Left ventricle myocardium inferior (tissue), 1 donor: ENCODE data around the gene VCP. TPM values are rescaled to one million over a fixed set of nuclear protein-coding genes. Genes with fewer than 3 reads are reported as not detected.

Source experiments
- DNase-seq: peaks from one replicate; pipeline ENCODE4 v3.0.0-alpha.2; 2020
- H3K27ac ChIP-seq: fragments of 200-600 bp; replicated peaks from 2 replicates; pipeline ENCODE4 v1.8.0; 2021
- H3K27me3 ChIP-seq: fragments of 200-600 bp; 2 replicates; pipeline ENCODE4 v1.8.0; 2021; ENCODE audit warnings: low read depth
- H3K36me3 ChIP-seq: fragments of 200-600 bp; 2 replicates; pipeline ENCODE4 v1.8.0; 2021
- H3K4me1 ChIP-seq: fragments of 200-600 bp; 2 replicates; pipeline ENCODE4 v1.8.0; 2021
- H3K4me3 ChIP-seq: fragments of 200-600 bp; 2 replicates; pipeline ENCODE4 v1.8.0; 2021; ENCODE audit warnings: mild to moderate bottlenecking, moderate library complexity
- H3K9me3 ChIP-seq: fragments of 200-600 bp; replicated peaks from 2 replicates; pipeline ENCODE4 v1.8.0; 2021
- CTCF ChIP-seq: fragments of 200-600 bp; IDR thresholded peaks from 2 replicates; pipeline ENCODE4 v1.8.0; 2021; ENCODE audit warnings: antibody characterized with exemption, mild to moderate bottlenecking, borderline replicate concordance
- intact Hi-C: fragments of 100-400 bp; cut with micrococcal nuclease; formaldehyde crosslinking; loops from one replicate; pipeline ENCODE4 v1.11.0; 2022
- total RNA-seq: library from RNA; stranded (reverse); fragmentation: NEBNext Ultra II Directional; extraction: Animal tissue kit (Norgen Biotek cat#: 25700); gene quantifications from one replicate; pipeline ENCODE4 v1.2.1, GENCODE V29; 2021
- donor health status: DM: no; HTN: yes; CAD: no; lungs with severe emphysema.

VCP gene
- total RNA-seq, 1 donor from 2014 or later = 253 TPM

- TF ChIP-seq CTCF = no peak
- intact Hi-C loops = no loop called here
- peaks cover 56% of the 10 kb centered on the region for H3K36me3 ChIP-seq
Measured at GRCh38 chr9:35105571-35106342, 33.3 kb upstream of the VCP start.

DNA sequence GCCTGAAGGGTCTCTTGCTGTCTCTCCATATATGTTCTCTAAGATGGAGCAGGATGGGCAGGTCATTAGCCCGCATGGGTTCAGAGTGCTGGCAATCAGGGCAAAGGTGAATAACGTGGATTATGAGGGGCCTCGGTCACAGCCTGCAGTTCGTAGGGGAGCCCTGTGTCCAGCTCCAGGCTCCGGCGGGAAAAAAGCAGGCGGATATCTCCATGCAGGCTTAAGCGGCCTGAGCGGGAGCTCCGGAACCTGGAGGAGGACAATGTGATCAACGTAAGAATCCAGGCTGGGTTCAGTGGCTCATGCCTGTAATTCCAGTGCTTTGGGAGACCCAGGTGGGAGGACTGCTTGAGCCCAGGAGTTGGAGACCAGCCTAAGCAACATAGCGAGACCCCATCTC, 32.7 kb upstream of the VCP start:
- no peak for TF ChIP-seq CTCF
- Histone ChIP-seq H3K36me3 (peaks cover 62% of the 10 kb centered on the region), H3K27me3 (no peaks in the 10 kb centered on the region), H3K27ac (no peak overlapping the region), H3K4me3 (no peak overlapping the region), H3K4me1 (peaks cover 45% of the 10 kb centered on the region), H3K9me3 (no peaks in the 10 kb centered on the region)
- DNase-seq = no peak
- intact Hi-C loops = no loop called here

More at GRCh38 chr9:35105571-35106342, 33.3 kb upstream of the VCP start:
- DNase-seq = no peak
- no peaks in the 10 kb centered on the region for H3K9me3 ChIP-seq
- H3K27me3 ChIP-seq = no peaks in the 10 kb centered on the region
- peaks cover 49% of the 10 kb centered on the region for H3K4me1 ChIP-seq
- H3K4me3 ChIP-seq = no peak overlapping the region
- H3K27ac ChIP-seq = no peak overlapping the region

- Histone ChIP-seq H3K36me3 (peaks cover 68% of the 10 kb centered on the region), H3K9me3 (no peaks in the 10 kb centered on the region), H3K27me3 (no peaks in the 10 kb centered on the region), H3K4me3 (no peak overlapping the region), H3K4me1 (peaks cover 39% of the 10 kb centered on the region), H3K27ac (no peak overlapping the region)
- no peak for TF ChIP-seq CTCF
- DNase-seq = no peak
- intact Hi-C loops = no loop called here
Measured at GRCh38 chr9:35104586-35104985, 32.2 kb upstream of the VCP start.

DNA sequence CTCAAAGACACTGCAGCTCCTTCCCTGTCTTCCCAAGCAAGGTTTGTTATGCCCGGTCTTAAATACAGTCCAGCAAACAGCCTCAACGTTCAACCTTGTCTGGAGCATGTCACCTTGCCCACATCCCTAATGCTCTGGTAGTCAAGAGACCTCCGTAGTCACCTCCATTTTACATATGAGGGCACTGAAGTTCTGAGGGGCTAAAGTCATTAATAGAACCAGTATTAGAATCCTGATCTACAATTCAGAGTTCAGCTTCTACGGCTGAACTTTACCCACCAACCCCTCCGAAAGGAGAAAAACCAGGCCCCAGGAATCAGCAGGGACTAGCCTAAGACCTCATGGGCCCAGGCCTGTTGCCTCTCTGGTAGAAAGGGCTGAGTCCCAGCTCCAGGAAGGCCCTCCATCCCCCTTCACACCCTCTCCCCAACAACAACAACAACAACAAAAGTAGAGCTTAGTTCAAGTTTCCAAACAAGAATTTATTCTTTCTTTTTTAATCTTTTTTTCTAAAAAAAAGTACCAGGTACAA, 31.3 kb upstream of the VCP start:
- intact Hi-C loops = no loop called here
- H3K27me3 ChIP-seq = no peaks in the 10 kb centered on the region
- H3K4me3 ChIP-seq = peak overlapping the region; percentile 84
- H3K36me3 ChIP-seq = peaks cover 71% of the 10 kb centered on the region
- H3K4me1 ChIP-seq = peaks cover 36% of the 10 kb centered on the region
- no peak for DNase-seq
- TF ChIP-seq CTCF = no peak
- H3K27ac ChIP-seq = peak overlapping the region; percentile 94
- H3K9me3 ChIP-seq = no peaks in the 10 kb centered on the region

GRCh38 chr9:35102769-35103659, 30.6 kb upstream of the VCP start, which contains the start of gene STOML2:
Gene STOML2 (minus strand): TSS chr9:35103131. CDS start chr9:35103094, 37 bp downstream.
- TF ChIP-seq CTCF = no peak
- peaks cover 64% of the 10 kb centered on the region for H3K36me3 ChIP-seq
- H3K4me1 ChIP-seq = peaks cover 36% of the 10 kb centered on the region
- intact Hi-C loops = no loop called here
- peak within 1 kb of the TSS; percentile 94 for H3K27ac ChIP-seq
- no peaks in the 10 kb centered on the region for H3K9me3 ChIP-seq
- no peaks in the 10 kb centered on the region for H3K27me3 ChIP-seq
- H3K4me3 ChIP-seq = peak within 1 kb of the TSS; percentile 84
- DNase-seq = peak; percentile 94
